Rectal smooth muscle tissue (tissue), 1 donor: ENCODE results near the gene KAZN.

Source experiments
- H3K27ac ChIP-seq: one replicate; pipeline ENCODE4 v1.7.0; 2013; ENCODE audit warnings: low read depth, low read length, inconsistent platforms
- H3K27me3 ChIP-seq: one replicate; pipeline ENCODE4 v1.7.0; 2013; ENCODE audit warnings: low read length; ENCODE audit not compliant: control insufficient read depth, insufficient read depth
- H3K36me3 ChIP-seq: one replicate; pipeline ENCODE4 v1.7.0; 2013; ENCODE audit warnings: low read length; ENCODE audit not compliant: control insufficient read depth, insufficient read depth
- H3K4me1 ChIP-seq: one replicate; pipeline ENCODE4 v1.7.0; 2013; ENCODE audit warnings: low read length; ENCODE audit not compliant: control insufficient read depth, insufficient read depth
- H3K4me3 ChIP-seq: one replicate; pipeline ENCODE4 v1.7.0; 2013; ENCODE audit warnings: low read length
- H3K9ac ChIP-seq: one replicate; pipeline ENCODE4 v1.7.0; 2013; ENCODE audit warnings: low read length

The KAZN gene

DNA sequence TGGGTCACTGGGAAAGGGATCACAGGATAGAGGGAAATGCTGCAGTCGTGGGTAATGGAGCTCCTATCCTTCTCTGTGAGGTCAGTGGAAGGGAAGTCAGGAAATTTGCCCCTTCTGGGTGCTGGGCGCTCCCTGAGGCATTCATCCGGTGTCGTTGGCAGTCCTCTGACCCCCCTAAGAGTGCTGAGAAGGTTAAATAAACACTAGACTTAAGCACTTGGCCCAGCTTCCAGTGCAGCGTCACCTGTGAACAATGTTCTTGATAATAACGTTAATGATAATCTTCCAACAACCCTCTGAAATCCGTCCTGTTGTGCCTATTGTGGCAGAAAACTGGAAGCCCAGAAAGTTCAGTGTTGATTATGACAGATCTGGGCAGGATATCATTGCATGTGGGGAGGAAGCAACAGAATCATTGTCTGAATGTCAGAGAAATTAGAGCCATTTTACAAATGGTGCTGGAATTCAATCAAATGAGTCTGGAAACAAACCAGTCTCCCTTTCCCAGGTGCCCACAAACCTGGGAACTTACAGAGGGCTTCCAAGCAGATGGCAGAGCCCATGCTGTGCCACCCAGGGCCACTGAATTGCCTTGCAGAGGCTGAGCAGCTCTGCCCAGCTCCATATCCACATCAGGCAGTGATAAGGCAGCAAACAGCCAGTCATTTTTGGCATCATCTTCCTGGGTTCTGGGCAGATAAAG, 216.8 kb downstream of the KAZN start:
- no peaks in the 10 kb centered on the region for H3K4me1 ChIP-seq
- H3K4me3 ChIP-seq = no peak overlapping the region
- no peak overlapping the region for H3K9ac ChIP-seq
- no peaks in the 10 kb centered on the region for H3K27me3 ChIP-seq
- H3K36me3 ChIP-seq = no peaks in the 10 kb centered on the region
- H3K27ac ChIP-seq = no peak overlapping the region

DNA sequence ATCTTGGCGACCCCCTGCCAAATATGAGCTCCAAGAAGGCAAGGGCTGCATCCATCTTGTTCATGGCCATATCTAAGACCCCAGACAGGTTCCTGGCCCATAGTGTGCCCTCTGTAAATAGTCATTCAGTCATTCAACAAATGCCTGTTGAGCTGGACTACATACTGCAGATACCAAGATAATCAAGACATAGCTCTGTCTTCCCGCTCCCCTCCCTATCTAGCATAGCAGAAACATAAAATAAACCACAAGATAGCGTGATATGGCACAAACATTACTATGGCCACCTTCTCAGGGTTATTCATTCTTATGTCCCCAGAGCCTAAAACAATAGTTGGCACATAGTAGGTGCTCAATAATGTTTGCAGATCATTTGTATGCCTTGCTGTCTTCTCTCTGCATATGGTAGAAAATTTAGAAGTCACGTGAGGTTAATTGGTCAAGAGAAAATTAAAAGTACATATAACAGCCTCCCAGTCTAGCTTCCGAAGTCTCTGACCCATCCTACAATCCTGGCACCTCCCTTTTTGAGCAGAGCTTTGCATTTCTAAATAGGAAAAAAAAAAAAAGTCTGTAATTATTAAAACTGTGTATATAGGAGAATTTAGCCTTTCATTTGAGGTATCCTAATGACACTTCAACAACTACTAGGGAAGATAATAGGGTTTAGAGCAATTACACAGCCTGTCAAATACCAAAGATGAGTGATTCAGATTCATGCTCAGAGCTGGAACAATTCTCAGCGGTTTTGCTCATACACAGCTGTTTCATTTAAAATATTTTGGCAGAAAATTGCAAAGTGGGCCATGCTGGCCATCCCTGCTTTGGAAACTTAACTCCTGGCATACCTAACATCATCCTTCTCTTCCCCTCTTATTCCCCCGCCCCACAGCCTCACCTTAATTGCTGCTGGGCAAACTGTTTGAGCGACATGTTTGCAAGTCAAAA, 219.0 kb downstream of the KAZN start:
- no peaks in the 10 kb centered on the region for H3K4me1 ChIP-seq
- no peak overlapping the region for H3K27ac ChIP-seq
- no peaks in the 10 kb centered on the region for H3K27me3 ChIP-seq
- H3K9ac ChIP-seq = no peak overlapping the region
- no peaks in the 10 kb centered on the region for H3K36me3 ChIP-seq
- H3K4me3 ChIP-seq = no peak overlapping the region

DNA sequence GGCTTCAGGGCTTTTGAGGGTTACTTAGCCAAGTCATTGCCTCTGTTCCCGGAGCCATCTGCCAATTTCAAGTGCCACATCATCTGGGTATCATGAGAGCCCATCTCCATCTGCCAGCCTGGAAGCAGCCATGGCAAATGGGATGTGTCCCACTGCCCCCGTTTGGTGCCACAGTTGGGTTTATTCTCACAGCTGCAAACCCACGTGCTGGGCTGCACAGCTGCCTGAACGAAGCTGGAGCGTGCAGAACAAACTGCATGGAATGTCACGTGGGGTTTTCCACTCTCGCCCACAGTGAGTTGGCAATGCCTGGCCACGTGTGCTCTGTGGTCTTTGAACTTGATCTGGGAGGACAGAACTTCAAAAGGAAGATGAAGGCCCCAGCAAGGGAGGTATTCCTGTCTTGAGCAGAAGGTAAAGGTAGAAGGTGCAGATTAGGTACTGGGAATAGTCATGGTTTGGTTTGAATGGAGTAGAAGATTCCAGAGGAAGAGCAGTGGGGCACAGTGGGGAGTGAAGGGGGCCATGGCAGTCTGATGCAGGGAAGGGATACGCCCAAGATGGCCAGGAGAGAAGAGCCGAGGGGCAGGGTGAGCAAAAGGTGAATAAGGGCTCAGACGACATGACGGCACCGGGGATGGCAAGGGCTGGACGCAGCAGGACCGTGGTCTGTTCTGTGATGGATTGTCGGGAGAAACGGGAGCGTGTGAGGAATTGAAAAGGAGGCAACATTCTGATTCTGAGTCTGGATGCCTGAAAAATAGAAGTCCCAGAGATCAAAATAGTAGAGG, 222.0 kb downstream of the KAZN start:
- Histone ChIP-seq H3K27ac (no peak overlapping the region), H3K9ac (no peak overlapping the region), H3K27me3 (no peaks in the 10 kb centered on the region), H3K36me3 (no peaks in the 10 kb centered on the region), H3K4me3 (no peak overlapping the region), H3K4me1 (no peaks in the 10 kb centered on the region)

DNA sequence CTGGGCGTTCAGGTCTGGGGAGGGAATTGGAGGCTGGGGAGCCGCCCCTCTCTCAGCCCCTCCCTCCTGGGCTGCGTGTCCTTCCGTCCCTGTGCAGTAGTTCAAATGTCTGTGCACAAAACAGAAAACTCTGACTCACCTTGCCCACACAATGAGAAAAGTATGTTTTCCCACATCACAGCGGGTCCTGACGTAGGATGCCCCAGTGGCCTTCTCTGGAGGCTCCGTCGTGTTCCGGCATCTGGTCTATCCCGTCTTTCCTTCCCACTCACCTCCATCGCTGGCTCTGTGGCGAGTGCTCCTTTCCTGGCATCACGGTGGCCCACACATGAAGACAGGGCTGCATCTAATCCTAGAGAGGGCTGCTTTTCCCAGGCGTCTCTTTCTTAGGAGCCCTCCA, 224.0 kb downstream of the KAZN start:
- no peak overlapping the region for H3K9ac ChIP-seq
- no peaks in the 10 kb centered on the region for H3K27me3 ChIP-seq
- H3K4me3 ChIP-seq = no peak overlapping the region
- H3K4me1 ChIP-seq = no peaks in the 10 kb centered on the region
- H3K27ac ChIP-seq = no peak overlapping the region
- no peaks in the 10 kb centered on the region for H3K36me3 ChIP-seq

DNA sequence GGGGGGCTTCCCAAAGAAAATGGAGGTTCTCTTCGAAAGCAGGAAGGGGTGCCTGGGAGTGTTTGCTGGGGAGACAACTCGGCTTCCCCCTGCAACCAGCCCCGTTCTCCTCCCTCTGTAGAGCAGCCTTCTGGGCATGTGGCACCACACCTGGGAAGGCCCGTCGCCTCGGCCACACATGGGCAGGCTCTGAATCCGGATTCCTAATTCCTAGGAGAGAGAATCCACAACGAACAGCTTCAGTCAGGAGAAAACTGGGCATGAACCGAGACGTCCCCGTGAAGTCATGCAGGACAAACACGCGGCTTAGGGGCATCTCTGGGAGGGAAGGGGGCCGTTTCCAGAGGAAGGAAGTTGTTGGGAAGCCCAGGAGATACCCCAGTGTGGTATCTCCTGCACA, 224.5 kb downstream of the KAZN start:
- Histone ChIP-seq H3K4me3 (no peak overlapping the region), H3K36me3 (no peaks in the 10 kb centered on the region), H3K9ac (no peak overlapping the region), H3K27ac (no peak overlapping the region), H3K27me3 (no peaks in the 10 kb centered on the region), H3K4me1 (no peaks in the 10 kb centered on the region)

DNA sequence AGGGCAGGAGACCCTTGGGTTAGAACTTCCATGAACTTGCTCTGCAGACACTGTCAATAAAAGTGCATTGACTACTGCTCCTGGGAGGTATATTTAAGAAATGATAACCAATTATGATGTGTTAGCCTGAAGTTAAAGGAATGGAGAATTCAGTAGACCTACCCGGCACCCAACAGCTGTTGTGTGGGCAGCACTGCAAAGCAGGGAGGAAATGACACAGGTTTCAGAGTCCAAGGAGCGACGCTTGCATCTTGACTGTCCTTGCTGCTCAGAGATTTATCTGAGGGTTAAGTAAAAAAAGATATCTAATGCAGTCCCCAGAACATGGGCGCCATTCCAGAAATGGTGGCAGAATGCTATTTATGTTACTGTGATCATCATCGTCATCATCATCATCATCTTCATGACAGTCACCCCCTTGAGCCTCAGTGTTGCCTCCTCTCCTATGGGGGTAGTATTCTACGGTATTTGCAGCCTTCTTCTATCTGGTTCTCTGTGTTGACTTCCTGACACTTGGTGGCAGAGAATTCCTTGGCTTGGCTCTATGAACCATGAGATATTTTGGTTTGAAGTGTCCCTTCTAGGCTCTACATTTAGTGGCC, 225.9 kb downstream of the KAZN start:
- no peaks in the 10 kb centered on the region for H3K4me1 ChIP-seq
- H3K4me3 ChIP-seq = no peak overlapping the region
- H3K9ac ChIP-seq = no peak overlapping the region
- H3K27ac ChIP-seq = no peak overlapping the region
- H3K36me3 ChIP-seq = no peaks in the 10 kb centered on the region
- H3K27me3 ChIP-seq = no peaks in the 10 kb centered on the region

DNA sequence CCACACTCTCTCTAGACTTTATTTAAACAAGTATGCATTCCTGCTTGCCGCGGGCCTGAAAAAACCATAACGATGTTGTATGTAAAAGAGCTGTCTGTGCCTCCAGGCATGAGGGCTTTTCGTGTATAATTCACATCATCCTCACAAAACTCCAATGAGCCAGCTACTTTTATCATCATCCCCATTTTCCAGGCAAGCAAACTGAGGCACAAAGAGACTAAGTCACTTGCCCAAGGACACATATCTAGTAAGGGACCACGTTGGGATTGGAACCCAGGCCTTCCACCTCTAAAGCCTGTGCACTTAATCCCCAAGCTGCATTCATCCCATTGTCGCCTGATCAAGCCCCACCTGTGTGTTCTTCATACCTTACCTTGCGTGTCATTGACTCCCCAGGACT, 226.9 kb downstream of the KAZN start:
- no peak overlapping the region for H3K9ac ChIP-seq
- H3K4me1 ChIP-seq = no peaks in the 10 kb centered on the region
- H3K36me3 ChIP-seq = no peaks in the 10 kb centered on the region
- H3K27me3 ChIP-seq = no peaks in the 10 kb centered on the region
- H3K4me3 ChIP-seq = no peak overlapping the region
- no peak overlapping the region for H3K27ac ChIP-seq

DNA sequence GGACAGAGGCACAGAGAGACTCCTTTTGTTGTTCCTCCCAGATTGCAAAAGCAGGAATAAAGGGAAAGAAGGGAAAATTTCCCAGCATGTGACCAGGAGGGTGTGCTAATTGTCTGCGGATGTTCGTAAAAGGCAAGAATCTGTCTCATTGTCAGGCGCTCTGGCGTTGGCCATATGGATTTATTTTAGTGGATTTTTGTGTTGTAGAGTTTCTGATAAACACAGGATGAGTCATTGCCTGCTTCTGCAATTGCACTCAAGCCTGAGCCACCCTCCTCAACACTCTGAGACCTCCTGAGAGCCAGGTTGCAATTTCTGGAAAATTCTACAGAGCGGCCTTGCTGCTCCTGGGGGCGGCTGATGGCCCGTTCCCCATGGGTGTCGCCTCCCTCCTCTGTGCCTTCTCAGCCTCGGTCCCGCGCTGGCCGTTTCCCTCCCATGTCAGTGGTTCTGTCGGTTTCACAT, 227.7 kb downstream of the KAZN start:
- Histone ChIP-seq H3K27me3 (no peaks in the 10 kb centered on the region), H3K4me1 (no peaks in the 10 kb centered on the region), H3K27ac (no peak overlapping the region), H3K4me3 (no peak overlapping the region), H3K36me3 (no peaks in the 10 kb centered on the region), H3K9ac (no peak overlapping the region)

DNA sequence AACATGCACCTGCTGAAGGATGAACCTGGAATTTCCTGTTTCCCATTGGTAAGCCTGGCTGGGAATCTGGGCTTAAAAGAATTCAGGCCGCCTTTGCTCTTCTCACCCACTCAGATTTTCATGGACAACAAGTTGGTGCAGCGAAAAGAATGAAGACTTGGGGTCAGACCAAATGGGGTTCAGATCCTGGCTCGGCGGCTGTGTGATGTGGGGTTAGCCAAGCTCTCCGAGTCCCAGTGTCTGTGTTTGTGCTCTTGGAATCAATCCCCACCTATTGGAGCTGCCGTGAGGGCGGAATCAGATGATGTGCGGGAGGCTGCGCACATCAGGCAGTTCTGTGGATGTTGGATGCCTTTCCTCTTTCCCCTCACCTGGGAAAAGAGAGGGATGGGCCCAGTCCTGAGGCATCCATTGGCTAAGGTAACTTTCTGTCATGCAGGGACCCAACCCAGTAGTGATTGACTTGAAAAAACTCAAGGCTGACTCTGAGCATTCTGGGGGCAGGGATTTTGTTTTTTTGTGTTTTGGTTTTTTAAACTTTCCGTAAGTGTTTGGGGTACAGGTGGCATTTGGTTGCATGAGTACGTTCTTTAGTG, 228.3 kb downstream of the KAZN start:
- Histone ChIP-seq H3K4me3 (no peak overlapping the region), H3K27ac (no peak overlapping the region), H3K36me3 (no peaks in the 10 kb centered on the region), H3K9ac (no peak overlapping the region), H3K4me1 (no peaks in the 10 kb centered on the region), H3K27me3 (no peaks in the 10 kb centered on the region)

DNA sequence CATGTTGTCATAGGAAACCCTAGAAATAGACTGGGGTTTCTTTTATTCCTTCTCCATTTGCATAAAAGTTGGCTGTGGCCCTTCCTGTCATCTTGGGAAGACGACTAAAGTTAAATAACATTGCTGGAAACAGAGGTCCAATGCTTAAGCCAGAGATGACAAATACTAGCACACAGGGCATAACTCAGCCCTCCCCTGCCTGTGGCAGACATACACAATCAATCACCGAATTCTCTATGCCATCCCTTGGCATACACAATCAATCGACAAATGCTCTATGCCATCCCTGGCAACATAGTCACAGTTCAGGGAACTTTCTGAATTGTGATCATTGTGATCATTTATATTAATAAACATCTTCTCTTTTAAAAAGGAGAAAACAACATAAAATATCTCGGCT, 229.4 kb downstream of the KAZN start:
- no peaks in the 10 kb centered on the region for H3K4me1 ChIP-seq
- H3K9ac ChIP-seq = no peak overlapping the region
- H3K27ac ChIP-seq = no peak overlapping the region
- H3K4me3 ChIP-seq = no peak overlapping the region
- H3K27me3 ChIP-seq = no peaks in the 10 kb centered on the region
- no peaks in the 10 kb centered on the region for H3K36me3 ChIP-seq

DNA sequence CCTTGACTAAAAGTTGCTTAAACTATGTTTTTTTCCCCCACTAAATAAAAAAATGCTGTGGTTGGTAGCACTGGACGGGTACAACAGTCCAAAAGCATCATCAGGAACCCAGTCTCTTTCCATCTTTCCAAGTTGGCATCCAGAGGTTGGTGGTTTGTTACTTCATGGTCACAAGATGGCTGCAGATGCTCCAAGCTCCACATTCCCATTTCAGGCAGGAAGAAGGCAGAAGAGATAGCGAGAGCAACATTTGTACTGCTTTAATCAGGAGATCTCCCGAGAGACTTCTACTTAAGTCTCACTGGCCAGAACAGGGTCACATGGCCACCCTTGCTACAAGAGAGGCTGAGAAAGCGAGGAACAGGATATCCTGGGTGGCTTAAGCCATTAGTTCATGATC, 230.2 kb downstream of the KAZN start:
- Histone ChIP-seq H3K4me3 (no peak overlapping the region), H3K4me1 (no peaks in the 10 kb centered on the region), H3K9ac (no peak overlapping the region), H3K27ac (no peak overlapping the region), H3K36me3 (no peaks in the 10 kb centered on the region), H3K27me3 (no peaks in the 10 kb centered on the region)

DNA sequence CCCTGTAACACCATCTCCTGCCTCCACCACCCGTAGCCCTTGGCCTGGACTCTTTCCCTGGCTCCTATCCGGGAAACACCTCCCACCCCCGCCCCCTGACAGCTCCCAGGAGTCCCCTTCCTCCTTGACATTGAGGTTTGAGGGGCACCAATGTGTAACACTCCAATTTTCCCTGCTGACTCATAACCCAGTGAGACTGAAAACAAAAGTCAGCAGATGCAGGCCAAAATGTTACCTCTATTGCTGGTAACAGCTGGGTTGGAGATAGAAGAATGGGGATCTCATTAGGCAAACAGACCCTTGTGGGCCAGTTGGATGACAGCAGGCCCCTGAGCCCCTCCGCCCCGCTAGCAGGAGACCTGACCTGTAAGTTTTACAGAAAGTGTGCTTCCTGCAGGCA, 237.2 kb downstream of the KAZN start:
- Histone ChIP-seq H3K9ac (no peak overlapping the region), H3K4me1 (no peaks in the 10 kb centered on the region), H3K4me3 (no peak overlapping the region), H3K36me3 (no peaks in the 10 kb centered on the region), H3K27me3 (no peaks in the 10 kb centered on the region), H3K27ac (no peak overlapping the region)
